Mucosa of stomach (tissue), 1 donor: ENCODE results near the gene EPC2.
"Not testable (repeated sequence)": the region's sequence is repeated elsewhere in the genome, so short reads cannot be mapped to it uniquely, and the experiment has no call there.

Experiments used
- H3K27me3 ChIP-seq: one replicate; pipeline ENCODE4 v1.7.0; 2013; ENCODE audit warnings: mild to moderate bottlenecking, low read length; ENCODE audit not compliant: control insufficient read depth, insufficient read depth
- H3K36me3 ChIP-seq: one replicate; pipeline ENCODE4 v1.7.0; 2013; ENCODE audit warnings: low read length; ENCODE audit not compliant: control insufficient read depth, insufficient read depth
- H3K4me1 ChIP-seq: one replicate; pipeline ENCODE4 v1.7.0; 2013; ENCODE audit warnings: mild to moderate bottlenecking, low read length; ENCODE audit not compliant: control insufficient read depth, insufficient read depth
- H3K4me3 ChIP-seq: one replicate; pipeline ENCODE4 v1.7.0; 2013; ENCODE audit warnings: low read length
- H3K9ac ChIP-seq: one replicate; pipeline ENCODE4 v1.7.0; 2013; ENCODE audit warnings: mild to moderate bottlenecking, low read length, moderate library complexity
- H3K9me3 ChIP-seq: one replicate; pipeline ENCODE4 v1.7.0; 2013; ENCODE audit warnings: mild to moderate bottlenecking, low read length, moderate library complexity; ENCODE audit not compliant: control insufficient read depth
- donor health status: Pancreatic carcinoma.

EPC2 gene

GRCh38 chr2:148644883-148645538, 460 bp downstream of the EPC2 start:
- Histone ChIP-seq H3K9me3 (no peaks in the 10 kb centered on the region), H3K4me3 (peak overlapping the region; percentile 61), H3K9ac (peak overlapping the region; percentile 90), H3K4me1 (peaks cover 3% of the 10 kb centered on the region), H3K27me3 (no peaks in the 10 kb centered on the region), H3K36me3 (no peaks in the 10 kb centered on the region)

DNA sequence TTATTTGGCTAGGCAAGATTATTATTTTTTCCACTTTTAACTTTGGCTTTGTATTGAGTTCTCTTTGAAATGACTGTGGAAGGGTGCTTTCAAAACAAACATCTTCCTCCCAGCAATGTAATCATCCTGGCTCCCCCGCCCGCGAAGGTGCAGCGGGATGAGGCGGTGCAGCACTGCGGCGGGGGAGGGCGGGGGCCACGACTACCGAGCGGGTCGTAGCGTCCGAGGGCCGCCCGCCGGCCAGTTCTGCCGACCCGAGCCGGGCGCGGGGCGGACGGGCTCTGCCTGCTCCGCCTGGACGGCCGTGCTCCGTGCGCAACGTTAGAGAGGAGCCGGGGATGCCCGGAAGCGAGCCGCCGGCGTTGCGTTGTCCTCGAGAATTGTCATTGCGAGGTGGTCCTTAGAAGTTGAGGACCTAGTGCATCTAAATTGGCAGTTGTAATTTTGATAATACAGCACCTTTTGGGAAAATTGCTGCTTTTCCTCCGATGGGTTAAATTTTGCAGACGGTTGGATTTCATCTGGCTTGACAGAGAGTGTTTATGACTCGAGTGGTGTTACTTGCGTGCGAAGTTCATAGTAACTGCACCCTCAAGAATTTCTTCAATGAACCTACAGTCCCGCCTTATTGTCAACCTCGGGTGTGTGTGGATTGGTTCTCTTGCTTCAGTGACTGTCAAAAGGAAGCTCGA, 1.1 kb downstream of the EPC2 start:
- H3K27me3 ChIP-seq = no peaks in the 10 kb centered on the region
- peaks cover 8% of the 10 kb centered on the region for H3K4me1 ChIP-seq
- H3K9me3 ChIP-seq = no peaks in the 10 kb centered on the region
- peak overlapping the region; percentile 61 for H3K4me3 ChIP-seq
- peak overlapping the region; percentile 90 for H3K9ac ChIP-seq
- no peaks in the 10 kb centered on the region for H3K36me3 ChIP-seq

- Histone ChIP-seq H3K36me3 (no peaks in the 10 kb centered on the region), H3K4me1 (peaks cover 8% of the 10 kb centered on the region), H3K9me3 (no peaks in the 10 kb centered on the region), H3K4me3 (peak overlapping the region; percentile 61), H3K9ac (peak overlapping the region; percentile 90), H3K27me3 (no peaks in the 10 kb centered on the region)
These were observed 1.6 kb downstream of the EPC2 start for GRCh38 chr2:148646231-148646559.

- not testable (repeated sequence) for H3K9me3 ChIP-seq, H3K4me1 ChIP-seq, H3K4me3 ChIP-seq, H3K27me3 ChIP-seq, H3K36me3 ChIP-seq, H3K9ac ChIP-seq
These were observed 3.2 kb downstream of the EPC2 start for GRCh38 chr2:148647711-148648110.

GRCh38 chr2:148649936-148650335, 5.4 kb downstream of the EPC2 start:
- Histone ChIP-seq H3K9me3 (no peaks in the 10 kb centered on the region), H3K36me3 (no peaks in the 10 kb centered on the region), H3K4me1 (peaks cover 8% of the 10 kb centered on the region), H3K9ac (no peak overlapping the region), H3K27me3 (no peaks in the 10 kb centered on the region), H3K4me3 (no peak overlapping the region)

- H3K27me3 ChIP-seq = no peaks in the 10 kb centered on the region
- no peaks in the 10 kb centered on the region for H3K36me3 ChIP-seq
- no peaks in the 10 kb centered on the region for H3K9me3 ChIP-seq
- H3K9ac ChIP-seq = no peak overlapping the region
- peaks cover 8% of the 10 kb centered on the region for H3K4me1 ChIP-seq
- H3K4me3 ChIP-seq = no peak overlapping the region
These were observed 6.3 kb downstream of the EPC2 start for GRCh38 chr2:148650881-148651280.

DNA sequence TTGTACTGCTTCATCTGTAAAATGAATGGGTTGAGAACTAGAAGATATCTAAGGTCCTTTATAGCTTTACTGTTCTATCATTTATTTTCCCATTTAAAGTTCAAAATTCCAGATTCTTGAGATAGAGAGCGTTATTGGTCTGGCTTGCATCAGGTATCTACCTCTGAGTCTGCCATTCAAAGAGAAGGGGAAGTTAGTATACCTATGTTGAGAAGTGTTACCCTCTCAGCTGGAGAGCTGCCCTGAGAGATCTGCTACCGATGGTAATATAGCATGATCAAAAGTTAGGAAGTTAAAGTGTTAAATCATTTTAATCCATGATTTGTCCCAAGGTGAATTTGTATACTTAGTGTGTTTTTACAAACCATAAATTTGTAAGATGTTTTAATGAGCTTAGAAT, 7.4 kb downstream of the EPC2 start:
- Histone ChIP-seq H3K4me1 (peaks cover 14% of the 10 kb centered on the region), H3K9me3 (no peaks in the 10 kb centered on the region)

GRCh38 chr2:148653437-148653836, 8.9 kb downstream of the EPC2 start:
- Histone ChIP-seq H3K4me3 (no peak overlapping the region), H3K36me3 (no peaks in the 10 kb centered on the region), H3K27me3 (no peaks in the 10 kb centered on the region), H3K4me1 (peaks cover 15% of the 10 kb centered on the region), H3K9ac (no peak overlapping the region), H3K9me3 (no peaks in the 10 kb centered on the region)

More for the DNA sequence above, 7.4 kb downstream of the EPC2 start:
- no peak overlapping the region for H3K9ac ChIP-seq
- H3K4me3 ChIP-seq = no peak overlapping the region
- H3K27me3 ChIP-seq = no peaks in the 10 kb centered on the region
- no peaks in the 10 kb centered on the region for H3K36me3 ChIP-seq

GRCh38 chr2:148654435-148654834, 9.9 kb downstream of the EPC2 start:
- Histone ChIP-seq H3K4me3 (no peak overlapping the region), H3K9me3 (no peaks in the 10 kb centered on the region), H3K4me1 (peaks cover 19% of the 10 kb centered on the region), H3K9ac (no peak overlapping the region), H3K27me3 (no peaks in the 10 kb centered on the region), H3K36me3 (no peaks in the 10 kb centered on the region)

- Histone ChIP-seq H3K4me3 (no peak overlapping the region), H3K36me3 (no peaks in the 10 kb centered on the region), H3K27me3 (no peaks in the 10 kb centered on the region), H3K9me3 (no peaks in the 10 kb centered on the region), H3K9ac (no peak overlapping the region), H3K4me1 (peaks cover 11% of the 10 kb centered on the region)
These were observed 12.0 kb downstream of the EPC2 start for GRCh38 chr2:148656516-148656915.

DNA sequence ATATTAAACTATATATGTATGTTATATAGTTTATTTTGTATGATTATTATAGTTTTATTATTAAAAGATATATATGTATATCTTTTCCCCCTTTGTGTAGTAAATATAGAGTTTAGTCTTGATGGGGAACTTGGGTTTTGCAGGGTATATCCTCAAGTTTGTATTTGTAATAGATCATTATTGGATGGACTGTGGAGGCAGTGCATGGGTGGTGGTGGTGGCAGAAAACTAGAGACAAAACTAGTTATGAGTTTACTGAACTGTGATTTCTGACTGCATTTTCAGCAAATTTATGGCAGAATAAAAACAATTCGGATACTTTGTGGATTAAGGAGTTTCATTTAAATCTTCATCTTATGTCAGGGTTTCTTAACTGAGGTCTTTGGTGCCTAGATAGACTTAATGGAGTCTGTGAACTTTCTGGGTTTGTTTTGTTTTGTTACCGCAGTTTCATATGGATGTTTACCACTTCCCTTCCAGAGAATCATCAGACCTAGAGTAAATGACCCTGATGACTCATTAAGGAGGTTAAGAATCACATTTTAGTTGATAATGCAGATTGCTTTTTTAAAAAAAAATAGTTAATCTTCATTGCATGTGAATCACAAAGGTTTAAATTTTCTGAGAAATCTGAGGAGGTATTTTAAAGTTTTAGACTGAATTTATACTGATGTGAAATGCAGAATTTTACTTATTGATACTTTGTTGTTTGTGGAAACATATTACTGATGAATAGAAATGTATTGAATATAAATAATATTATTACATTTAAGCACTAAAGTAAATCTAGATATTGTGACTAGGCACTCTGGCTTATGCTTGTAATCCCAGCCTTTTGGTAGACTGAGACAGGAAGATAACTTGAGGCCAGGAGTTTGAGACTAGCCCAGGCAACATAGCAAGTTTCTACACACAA, 14.5 kb downstream of the EPC2 start:
- H3K9me3 ChIP-seq = no peaks in the 10 kb centered on the region
- H3K4me1 ChIP-seq = peaks cover 11% of the 10 kb centered on the region
- no peak overlapping the region for H3K9ac ChIP-seq
- no peaks in the 10 kb centered on the region for H3K27me3 ChIP-seq
- H3K36me3 ChIP-seq = no peaks in the 10 kb centered on the region
- H3K4me3 ChIP-seq = no peak overlapping the region

DNA sequence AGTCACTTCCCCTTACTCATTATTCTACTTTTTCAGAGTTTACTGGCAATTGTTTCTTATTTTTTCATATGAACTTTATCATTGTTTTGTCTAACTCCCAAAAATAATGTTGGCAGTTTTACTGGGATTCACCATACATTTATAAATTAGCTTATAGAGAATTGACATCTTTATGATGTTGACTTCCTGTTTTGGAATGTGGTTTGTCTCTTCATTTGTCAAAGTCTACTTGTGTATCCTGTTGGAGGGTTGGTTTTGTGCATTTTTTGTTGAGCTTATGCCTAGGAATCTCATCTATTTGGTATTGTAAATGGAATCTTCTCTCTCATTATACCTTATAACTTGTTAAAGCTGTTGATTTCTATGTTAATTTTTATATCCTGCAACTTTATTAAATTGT, 16.4 kb downstream of the EPC2 start:
- Histone ChIP-seq H3K4me3 (no peak overlapping the region), H3K9ac (no peak overlapping the region), H3K27me3 (no peaks in the 10 kb centered on the region), H3K9me3 (no peaks in the 10 kb centered on the region), H3K4me1 (peaks cover 11% of the 10 kb centered on the region), H3K36me3 (no peaks in the 10 kb centered on the region)
